ENCODE data around the gene FSD1.
"Not testable (repeated sequence)": the region's sequence is repeated elsewhere in the genome, so short reads cannot be mapped to it uniquely, and the experiment has no call there.

The FSD1 gene

DNA sequence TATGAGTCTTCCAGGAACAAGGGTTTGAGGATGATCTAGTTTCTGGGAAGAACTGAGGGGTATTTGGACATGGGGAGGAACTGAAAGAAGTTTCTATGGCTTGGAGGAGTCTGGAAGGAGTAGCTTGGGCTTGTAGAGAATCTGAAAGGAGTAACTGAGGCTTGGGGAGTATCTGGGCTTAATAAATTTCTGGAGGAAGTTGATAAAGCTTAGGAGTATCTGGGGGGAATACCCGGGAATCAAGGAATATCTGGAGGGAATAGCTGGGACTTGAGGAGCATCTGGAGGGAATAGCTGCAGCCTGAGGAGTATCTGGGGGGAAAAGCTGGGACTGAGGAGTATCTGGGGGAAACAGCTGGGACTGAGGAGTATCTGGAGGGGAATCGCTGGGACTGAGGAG lies 16.0 kb downstream of the FSD1 start:
- no peak for DNase-seq

DNA sequence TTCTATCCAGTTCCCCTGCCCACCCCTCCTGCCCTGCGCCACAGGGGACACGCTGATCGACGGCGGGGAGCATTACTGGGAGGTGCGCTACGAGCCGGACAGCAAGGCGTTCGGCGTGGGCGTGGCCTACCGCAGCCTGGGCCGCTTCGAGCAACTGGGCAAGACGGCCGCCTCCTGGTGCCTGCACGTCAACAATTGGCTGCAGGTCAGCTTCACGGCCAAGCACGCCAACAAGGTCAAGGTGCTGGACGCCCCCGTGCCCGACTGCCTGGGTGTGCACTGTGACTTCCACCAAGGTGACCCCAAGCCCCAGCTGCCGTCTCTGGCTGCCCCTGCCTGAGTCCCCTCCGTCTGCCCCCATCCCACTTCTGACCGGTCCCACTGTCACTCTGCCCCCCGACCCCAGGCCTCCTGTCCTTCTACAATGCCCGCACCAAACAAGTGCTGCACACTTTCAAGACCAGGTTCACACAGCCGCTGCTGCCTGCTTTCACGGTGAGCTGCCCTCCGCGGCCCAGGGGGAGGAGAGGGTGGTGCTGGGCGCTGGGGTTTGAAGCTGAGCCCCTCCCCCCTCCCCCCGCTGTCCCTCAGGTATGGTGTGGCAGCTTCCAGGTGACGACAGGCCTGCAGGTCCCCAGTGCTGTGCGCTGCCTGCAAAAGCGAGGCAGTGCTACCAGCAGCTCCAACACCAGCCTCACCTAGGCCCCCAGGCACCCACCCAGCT lies 18.7 kb downstream of the FSD1 start:
- no peak for DNase-seq

DNA sequence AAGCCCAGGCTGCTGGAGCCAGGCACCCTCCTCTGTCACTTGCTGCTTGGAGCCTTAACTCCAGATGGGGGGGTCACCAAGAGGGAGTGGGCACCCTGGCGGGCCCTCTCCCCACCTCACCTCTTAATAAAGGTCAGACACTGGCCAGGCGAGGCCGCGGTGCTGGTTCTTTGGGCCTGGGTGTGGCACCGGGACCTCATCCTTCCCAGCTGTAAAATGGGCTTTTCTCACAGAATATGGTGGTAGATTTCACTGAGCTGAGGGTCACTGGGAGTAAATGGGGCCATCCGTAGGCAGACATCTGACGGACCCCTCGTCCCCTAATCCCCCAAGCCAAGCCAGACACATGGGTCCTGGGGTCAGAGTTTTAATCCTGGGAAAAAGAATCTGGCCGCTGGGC lies 19.3 kb downstream of the FSD1 start:
- no peak for DNase-seq

DNA sequence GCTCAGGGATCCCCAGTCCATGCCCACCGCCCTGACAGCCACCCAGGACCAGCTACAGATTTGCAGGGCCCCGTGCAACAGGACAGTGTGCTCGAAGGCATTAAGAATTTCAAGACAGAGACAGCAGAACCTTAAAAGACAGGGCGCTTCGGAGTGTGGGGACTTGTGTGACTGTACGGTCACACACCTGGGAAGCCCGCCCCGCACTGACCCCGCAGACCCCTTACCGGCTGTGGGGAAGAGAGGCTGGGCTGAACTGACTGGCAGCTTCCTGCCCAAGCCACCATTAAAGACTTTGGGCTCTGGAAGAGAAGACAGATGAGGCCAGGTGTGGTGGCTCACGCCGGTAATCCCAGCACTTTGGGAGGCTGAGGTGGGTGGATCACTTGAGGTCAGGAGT lies 19.8 kb downstream of the FSD1 start:
- no peak for DNase-seq

DNA sequence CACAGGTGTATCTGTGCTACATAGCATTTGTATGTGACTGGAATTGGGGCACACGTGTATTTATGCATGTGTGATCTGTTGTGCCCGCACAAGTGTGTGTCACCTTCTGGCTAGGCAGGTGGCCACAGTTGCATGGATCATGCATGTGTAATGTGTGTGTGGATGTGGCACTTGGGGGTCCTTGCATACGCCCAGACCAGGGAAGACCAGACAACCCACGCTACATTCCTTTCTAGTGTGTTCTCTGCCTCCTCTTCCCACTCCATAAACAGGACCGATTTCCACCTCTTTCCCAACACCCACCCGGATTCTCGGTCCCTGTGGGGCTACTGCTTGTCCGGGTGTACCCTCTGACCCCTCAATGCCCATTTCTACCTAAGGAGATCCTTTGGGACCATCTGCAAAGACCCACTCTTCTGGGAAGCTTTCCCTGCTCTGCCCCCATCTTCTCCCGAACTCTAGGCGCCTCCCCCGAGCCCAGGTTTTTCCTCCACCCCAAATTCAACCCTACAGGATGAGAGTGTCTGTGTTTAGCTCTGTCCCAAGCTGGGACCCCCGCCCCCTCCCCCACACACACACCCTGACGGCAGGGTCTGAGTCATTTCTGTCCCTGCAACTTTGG lies 21.9 kb downstream of the FSD1 start:
- DNase-seq, result no peak

DNA sequence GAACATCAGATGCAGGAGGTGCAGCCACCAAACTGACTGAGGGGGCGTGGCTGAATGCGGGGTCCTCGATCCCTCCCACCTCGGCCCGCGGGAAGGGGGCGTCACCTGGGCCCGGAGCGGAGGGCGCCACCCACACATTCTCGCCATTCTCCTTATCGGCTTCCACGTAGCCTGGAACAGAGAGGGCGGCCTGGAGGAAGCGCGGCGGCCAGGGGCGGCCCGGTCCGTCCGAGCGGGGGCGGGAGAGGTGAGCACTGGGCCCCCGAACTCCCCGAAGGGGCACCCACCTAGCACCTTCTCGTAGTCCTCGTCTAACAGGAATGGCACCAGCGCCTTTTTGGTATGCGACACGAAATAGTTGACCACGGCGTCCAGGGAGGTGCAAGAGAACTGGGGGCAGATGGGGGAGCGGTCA lies 22.4 kb downstream of the FSD1 start:
- DNase-seq, result no peak

DNA sequence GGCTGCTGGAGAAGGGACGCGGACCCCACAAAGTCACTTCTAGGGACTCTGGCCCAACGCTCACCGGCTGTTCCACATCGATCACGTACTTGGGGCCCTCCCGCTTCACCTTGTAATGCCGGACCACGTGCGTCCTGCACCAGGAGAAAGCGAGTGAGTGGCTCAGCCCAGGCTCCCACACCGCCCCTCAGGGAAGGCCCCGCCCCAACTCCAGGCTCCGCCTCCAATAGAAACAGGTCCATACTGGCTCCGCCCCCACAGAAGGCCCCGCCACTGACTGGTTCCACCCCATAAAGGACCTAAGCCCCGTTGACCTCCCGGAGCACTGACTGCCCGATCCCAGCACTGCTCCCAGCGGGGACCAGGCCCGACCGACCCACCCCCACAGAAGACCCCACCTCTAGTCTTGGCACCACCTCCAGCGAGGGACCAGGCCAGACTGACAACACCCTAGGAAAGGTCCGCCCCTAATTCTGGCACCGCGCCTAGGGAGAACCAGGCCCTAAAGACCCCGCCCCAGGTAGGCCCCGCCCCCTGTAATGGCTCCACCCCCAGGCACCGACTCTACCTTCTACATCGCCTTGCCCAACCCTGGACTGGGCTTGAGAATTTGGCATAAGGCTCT lies 23.0 kb downstream of the FSD1 start:
- DNase-seq, result no peak

DNA sequence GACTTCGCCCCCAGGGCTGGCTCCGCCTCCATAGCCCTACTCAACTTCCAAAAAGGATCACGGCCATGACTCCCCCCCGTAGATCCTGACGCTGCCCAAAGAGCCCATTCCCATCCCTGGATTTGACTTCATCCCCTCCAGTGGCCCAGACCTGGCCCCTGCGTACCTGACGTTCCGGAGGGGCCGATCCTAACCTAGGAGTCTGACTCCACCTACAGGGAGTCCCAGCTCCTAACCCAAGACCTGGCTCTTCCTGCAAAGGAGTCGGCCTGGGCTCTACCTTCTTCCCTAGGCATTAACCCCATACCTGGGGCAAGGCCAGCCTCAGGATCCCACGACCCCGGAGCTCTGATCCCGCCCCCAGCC lies 23.5 kb downstream of the FSD1 start:
- DNase-seq, result no peak

DNA sequence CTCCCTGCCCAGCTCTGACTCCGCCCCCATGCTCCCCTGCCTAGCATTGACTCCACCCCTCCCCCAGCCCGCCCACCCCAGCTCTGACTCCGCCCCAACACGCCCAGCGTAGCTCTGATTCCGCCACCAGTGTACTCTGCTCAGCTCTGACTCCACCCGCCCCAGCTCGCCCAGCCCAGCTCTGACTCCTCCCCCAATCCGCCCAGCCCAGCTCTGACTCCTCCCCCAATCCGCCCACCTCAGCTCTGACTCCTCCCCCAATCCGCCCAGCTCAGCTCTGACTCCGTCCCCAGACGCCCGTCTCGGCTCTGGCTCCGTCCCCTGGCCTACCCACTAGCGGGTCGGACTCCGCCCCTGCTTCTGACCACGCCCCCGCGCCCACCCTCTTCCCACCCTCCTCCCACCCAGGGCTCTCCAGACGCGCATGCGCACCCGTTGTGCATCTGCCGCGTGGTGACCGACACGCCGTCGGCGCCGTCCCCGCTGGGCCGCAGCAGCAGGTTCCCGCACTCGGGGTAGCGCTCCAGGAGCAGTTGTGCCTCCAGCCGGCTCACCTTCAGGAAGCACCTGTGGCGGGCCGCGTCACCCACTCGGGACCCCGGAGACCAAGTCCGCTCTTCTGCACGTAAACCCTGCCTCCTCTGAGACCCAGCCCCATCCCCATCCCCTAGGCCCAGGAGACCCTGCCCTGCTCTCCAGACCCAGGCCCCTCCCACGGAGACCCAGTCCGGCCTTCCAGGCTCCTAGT lies 24.0 kb downstream of the FSD1 start:
- DNase-seq, result peak; percentile 92 to 98

DNA sequence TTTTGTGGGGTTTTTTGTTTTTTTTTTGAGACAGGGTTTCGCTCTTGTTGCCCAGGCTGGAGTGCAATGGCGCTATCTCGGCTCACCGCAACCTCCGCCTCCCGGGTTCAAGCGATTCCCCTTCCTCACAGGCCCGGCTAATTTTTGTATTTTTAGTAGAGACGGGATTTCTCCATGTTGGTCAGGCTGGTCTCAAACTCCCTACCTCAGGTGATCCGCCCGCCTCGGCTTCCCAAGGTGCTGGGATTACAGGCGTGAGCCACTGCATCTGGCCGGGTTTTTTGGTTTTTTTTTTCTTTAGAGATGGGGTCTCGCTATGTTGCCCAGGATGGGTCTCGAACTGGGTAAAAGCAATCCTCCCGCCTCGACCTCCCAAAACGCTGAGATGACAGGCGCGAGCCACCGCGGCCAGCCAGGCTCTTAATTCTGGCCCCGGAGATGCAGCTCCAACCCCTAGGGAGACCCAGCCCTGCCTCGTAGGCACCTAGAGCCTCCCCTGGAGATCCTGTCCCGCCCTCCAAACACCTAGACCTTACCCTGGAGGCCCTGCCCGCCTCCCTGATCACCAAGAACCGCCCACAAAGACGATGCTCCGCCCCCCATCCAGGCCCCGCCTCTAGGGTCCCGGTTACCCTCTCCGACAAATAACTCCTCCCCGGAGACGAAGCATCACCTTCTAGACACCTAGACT lies 24.7 kb downstream of the FSD1 start:
- not testable (repeated sequence) for DNase-seq

DNA sequence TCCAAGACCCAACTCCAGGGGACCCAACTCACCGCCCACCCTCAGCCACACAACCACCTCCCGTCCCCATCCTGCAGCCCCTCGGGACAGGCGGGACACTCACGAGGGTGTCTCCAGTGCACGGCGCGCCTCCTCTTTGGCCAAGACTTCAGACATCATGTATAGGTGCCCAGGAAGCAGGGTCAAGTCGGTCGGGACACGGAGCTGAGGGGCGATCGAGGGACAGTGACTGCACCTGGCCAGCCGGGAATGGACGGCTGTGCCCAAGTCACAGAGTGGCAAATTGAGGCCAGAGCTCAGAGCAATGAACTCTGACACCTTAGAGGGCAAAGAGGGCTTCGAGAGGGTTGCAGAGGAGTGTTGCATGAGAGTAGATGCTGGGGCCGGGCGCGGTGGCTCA lies 25.5 kb downstream of the FSD1 start:
- no peak for DNase-seq

DNA sequence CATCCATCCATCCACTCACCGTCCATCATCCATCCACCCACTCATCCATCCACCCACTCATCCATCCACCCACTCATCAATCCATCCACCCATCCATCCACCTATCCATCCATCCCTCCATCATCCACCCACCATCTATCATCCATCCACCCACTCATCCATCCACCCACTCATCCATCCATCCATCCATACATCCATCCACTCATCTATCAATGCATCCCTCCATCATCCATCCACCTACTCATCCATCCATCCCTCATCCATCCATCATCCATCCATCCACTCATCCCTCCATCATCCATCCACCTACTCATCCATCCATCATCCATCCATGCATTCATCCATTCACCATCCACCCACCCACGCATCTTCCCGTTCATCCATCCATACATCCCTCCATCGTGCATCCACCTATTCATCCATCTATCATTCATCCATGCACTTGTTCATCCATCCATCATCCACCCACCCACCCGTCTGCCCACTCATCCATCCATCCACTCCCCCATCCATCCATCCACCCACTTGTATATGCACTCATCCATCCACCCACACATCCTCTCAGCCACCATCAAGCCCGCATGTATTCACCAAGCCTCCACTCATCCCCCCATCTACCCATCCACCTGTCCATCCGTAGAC lies 30.7 kb downstream of the FSD1 start:
- no peak for DNase-seq

DNA sequence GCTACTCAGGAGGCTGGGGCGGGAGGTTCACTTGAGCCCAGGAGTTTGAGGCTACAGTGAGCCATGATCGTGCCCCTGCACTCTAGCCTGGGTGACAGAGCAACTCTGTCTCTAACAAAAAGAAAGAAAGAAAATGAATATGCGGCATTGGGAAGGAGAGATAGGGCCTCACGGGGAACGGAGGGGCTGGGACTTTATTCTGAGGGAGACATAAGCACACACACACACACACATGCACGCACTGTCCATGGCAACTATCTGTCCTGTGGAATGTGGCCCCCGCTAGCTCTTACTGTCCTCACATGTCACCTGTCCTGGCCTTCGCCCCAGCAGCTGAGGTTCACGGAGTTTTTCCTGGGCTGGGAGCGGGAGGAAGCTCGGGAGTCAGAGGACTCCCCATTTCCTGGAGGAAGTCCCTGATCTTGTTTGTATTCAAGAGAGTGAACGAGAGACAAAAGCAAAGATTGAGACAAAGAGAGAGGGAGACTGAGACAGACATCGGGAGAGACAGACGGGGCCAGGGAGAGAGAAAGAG lies 33.6 kb downstream of the FSD1 start:
- DNase-seq, result no peak

DNA sequence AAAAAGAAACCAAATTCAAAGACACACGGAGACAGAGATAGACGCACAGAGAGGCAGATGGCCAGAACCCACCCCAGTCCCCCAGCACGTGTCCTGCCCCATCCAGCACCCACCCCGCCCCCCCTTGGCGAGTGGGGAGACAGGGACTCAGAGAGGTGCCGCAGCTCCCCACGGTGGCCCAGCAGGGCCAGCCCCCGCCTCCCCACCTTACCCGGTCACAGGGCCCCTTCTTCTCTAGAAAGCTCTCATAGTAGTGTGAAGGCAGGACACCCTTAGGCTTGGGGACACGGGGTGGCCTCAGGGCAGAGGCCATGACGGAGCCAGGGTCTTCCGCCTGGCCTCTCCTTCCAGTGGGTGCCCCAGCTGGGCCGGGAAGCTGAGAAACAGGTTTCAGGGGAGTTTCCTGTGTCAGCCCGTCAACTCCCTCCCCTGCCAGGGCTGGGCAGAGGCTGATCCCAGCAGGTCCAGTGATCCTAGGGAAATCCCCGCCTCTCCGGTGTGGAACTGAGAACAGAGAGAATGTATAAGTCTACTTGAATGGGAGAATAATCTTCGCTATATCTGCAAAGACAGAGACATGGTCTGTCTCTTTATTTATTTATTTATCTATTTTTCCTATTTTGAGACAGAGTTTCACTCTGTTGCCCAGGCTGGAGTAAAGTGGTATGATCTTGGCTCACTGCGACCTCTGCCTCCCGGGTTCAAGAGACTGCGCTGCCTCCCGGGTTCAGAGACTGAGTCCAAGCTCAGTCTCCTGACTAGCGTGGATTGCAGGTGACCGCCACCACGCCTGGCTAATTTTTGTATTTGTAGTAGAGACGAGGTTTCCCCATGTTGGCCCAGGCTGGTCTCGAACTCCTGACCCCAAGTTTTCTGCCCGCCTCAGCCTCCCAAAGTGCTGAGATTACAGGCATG lies 34.3 kb downstream of the FSD1 start, which contains the start of gene STAP2:
TSS of gene STAP2 (minus strand) at position 387 of the 915 bp plus-strand sequence. CDS start at position 313, 74 bp downstream.
- DNase-seq, result no peak

DNA sequence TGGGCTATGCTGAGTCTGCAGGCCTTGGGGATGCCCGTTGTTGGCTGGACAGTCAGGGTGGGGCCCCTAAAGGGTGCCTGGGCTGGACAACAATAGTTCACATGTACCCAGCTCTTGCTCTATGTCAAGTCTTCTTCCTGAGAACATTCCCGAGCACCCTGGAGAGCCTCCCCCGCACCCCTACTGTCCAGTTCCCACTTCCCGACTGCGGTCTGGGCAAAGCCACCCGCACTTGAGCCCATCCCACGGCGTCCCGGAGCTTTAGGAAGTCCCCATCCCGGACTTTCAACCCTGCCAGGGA lies 37.9 kb downstream of the FSD1 start:
- no peak for DNase-seq

DNA sequence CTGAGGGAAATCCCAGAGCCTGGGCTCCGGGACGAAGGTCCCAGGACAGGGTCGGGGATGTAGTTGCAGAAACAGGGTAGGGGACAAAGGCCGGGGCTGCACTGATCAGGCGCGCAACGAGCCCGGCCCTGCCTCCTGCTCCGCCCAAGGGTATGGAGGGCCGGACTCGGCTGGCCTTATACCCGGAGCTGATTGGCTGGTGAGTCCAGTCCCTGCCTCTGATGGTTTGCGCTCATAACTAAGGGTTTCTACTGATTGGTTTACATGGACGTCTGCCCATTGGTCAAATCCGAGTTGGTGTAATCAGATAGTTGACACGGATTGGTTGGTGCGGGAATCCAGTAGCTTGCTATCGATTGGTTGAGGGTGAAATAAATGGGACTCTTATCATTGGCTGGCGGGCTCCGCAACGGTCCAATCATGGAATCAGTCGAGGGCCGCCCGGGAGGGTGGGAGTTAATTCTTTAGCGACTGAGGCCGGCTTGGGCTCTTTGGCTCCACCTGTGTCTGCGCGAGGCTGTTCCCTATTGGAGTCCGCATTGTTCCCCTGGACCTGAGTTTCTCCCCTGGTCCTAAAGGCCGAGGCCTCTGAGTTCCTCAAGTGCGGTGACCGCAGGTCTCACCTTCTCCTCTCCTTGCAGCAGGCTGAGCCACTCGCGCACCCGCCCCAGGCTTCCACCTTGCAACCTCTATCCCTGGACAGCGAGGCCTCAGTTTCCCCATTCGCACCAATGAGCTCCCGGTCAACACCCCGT lies 38.4 kb downstream of the FSD1 start:
- DNase-seq, result peak; percentile 100

DNA sequence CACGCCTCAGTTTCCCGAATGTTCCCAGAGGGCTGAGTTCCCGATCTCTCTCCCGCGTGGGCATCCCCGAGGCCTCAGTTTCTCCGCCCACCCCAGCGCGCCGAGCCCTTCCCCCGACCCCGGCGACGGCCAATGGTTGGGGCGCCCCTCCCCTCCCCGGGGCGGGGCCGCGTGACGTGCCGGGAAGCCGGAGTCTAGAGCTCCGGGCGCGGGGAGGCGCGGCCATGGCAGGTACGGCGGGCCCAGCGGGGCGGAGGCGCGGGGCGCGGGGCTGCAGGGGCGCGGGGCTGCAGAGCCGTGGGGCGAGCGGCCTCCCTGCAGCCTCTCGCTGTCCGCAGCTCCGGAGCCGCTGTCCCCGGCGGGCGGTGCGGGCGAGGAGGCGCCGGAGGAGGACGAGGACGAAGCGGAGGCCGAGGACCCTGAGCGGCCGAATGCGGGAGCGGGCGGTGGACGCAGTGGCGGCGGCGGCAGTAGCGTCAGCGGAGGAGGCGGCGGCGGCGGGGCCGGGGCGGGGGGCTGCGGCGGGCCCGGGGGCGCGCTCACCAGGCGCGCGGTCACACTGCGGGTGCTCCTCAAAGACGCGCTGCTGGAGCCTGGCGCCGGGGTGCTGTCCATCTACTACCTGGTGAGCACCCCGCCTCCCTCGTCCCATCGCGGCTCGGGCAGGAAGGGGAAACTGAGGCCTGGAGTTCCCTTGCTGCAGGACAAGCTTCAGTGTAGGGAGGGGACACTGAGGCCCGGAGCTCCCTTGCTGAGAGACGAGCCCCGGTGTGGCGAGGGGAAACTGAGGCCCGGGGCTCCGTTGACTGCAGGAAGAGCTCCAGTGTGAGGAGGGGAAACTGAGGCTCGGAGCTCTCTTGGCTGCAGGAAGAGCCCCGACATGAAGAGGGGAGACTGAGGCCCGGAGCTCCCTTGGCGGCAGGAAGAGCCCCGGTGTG lies 39.2 kb downstream of the FSD1 start, which contains the start of gene MPND:
TSS of gene MPND (plus strand) at position 193 of the 938 bp plus-strand sequence. CDS start at position 225, 32 bp downstream.
- peak; percentile 78 to 89 for DNase-seq

DNA sequence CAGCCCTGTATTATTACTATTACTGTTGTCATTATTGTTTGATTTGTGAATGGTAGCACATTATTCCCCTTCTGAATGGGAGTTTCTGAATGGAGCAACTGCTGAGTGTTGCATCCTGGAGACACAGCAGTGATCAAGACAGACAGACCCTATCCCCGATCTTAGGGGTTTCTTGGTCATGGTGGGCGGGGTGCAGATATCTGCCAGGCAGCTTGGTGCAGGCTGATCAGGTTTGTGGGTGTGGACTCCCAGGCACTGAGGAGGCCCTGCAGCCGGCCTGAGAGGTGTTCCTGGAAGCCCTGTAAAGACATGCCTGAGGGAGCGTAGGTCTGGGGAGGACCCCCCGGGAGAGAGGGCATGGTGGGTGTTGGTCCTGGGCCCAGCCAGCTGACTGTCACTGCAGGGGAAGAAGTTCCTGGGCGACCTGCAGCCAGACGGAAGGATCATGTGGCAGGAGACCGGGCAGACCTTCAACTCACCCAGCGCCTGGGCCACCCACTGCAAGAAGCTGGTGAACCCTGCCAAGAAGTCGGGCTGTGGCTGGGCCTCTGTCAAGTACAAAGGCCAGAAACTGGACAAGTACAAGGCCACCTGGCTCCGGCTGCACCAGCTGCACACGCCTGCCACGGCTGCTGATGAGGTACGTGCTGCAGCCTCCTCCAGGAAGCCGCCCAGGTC lies 41.1 kb downstream of the FSD1 start:
- DNase-seq, result no peak

DNA sequence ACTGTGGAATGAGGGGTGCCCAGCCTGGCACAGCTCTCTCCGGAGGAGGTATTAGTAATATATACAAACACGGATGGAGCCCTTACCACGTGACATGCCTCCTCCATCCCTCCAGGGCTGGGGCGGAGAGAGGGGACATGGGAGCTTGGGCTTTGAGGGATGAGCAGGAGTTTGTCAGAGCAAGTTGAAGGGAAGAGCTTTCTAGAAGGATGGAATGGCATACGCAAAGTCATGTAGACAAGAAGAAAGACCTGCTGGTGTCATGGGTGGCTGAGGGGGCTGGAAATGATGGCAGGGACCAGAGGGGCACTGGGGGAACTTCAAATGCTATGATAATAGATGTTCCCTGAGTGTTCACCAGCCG lies 41.6 kb downstream of the FSD1 start:
- DNase-seq, result no peak
